Colonic mucosa (tissue), 4 donors: Measurements from ENCODE around the gene LHFPL3. TPM values are rescaled to one million over a fixed set of nuclear protein-coding genes. Genes with fewer than 3 reads are reported as not detected.
A peak's percentile ranks its signal among the peaks of the same experiment; 100 is the strongest.
"Not testable (repeated sequence)": the region's sequence is repeated elsewhere in the genome, so short reads cannot be mapped to it uniquely, and the experiment has no call there.

Experiments
- DNase-seq: peaks from one replicate; pipeline ENCODE4 v3.0.0-alpha.2; 2020
- H3K27ac ChIP-seq: fragments of 200-600 bp; one replicate; pipeline ENCODE4 v1.8.0; 2021
- H3K27me3 ChIP-seq: fragments of 200-600 bp; one replicate; pipeline ENCODE4 v1.8.0; 2021
- H3K36me3 ChIP-seq: fragments of 200-600 bp; one replicate; pipeline ENCODE4 v1.8.0; 2021
- H3K4me1 ChIP-seq: fragments of 200-600 bp; one replicate; pipeline ENCODE4 v1.8.0; 2021; ENCODE audit warnings: mild to moderate bottlenecking
- H3K4me3 ChIP-seq: fragments of 200-600 bp; one replicate; pipeline ENCODE4 v1.8.0; 2021
- H3K9ac ChIP-seq, 2 donors: one replicate each; pipeline ENCODE4 v1.7.0; 2013; ENCODE audit warnings: control low read depth in 2 of 2, low read depth in 2 of 2, low read length in 2 of 2
- H3K9me3 ChIP-seq: fragments of 200-600 bp; one replicate; pipeline ENCODE4 v1.8.0; 2021
- CTCF ChIP-seq: fragments of 200-600 bp; IDR thresholded peaks from one replicate; pipeline ENCODE4 v1.8.0; 2022; ENCODE audit warnings: antibody characterized with exemption, mild to moderate bottlenecking
- intact Hi-C: fragments of 100-400 bp; cut with DNase I; formaldehyde crosslinking; loops from one replicate; pipeline ENCODE4 v1.14.1; 2022
- total RNA-seq, 2 donors: library from RNA; stranded (reverse); fragmentation: NEBNext Ultra II Directional in 1 of 2; extraction: Animal tissue kit (Norgen Biotek cat#: 25700) in 1 of 2; gene quantifications; one replicate each; pipeline ENCODE4 v1.2.1, GENCODE V29; 2021
- donor health status: healthy.
- donor health status: DM: no; HTN: no; CAD: no.
- donor health status: DM: no; HTN: no; CAD: no.

The LHFPL3 gene
- total RNA-seq, 2 donors from 2014 or later, result 0.12 to 0.27 TPM

GRCh38 chr7:104933022-104933421, 604.6 kb downstream of the LHFPL3 start:
- intact Hi-C loops, result no loop called here
- Histone ChIP-seq H3K4me3 (no peak overlapping the region), H3K4me1 (no peaks in the 10 kb centered on the region), H3K9me3 (no peaks in the 10 kb centered on the region), H3K36me3 (no peaks in the 10 kb centered on the region), H3K27me3 (no peaks in the 10 kb centered on the region), H3K27ac (peak overlapping the region; percentile 82), H3K9ac (peak overlapping the region in 1 of 2 donors; percentile 95)
- peak; percentile 19 for DNase-seq
- no peak for TF ChIP-seq CTCF

- intact Hi-C loops, result no loop called here
- H3K27ac ChIP-seq, result peak overlapping the region; percentile 82
- TF ChIP-seq CTCF, result no peak
- no peak overlapping the region for H3K4me3 ChIP-seq
- peak; percentile 92 for DNase-seq
- no peaks in the 10 kb centered on the region for H3K4me1 ChIP-seq
- H3K27me3 ChIP-seq, result no peaks in the 10 kb centered on the region
- H3K9ac ChIP-seq, result peak overlapping the region in 1 of 2 donors; percentile 95
- H3K36me3 ChIP-seq, result no peaks in the 10 kb centered on the region
- H3K9me3 ChIP-seq, result no peaks in the 10 kb centered on the region
These were observed 605.2 kb downstream of the LHFPL3 start for GRCh38 chr7:104933521-104933988.

GRCh38 chr7:104934665-104935064, 606.3 kb downstream of the LHFPL3 start:
- no peak for TF ChIP-seq CTCF
- H3K36me3 ChIP-seq, result no peaks in the 10 kb centered on the region
- no peaks in the 10 kb centered on the region for H3K27me3 ChIP-seq
- peak; percentile 47 for DNase-seq
- peak overlapping the region; percentile 8 to 73 for H3K9ac ChIP-seq
- H3K27ac ChIP-seq, result peak overlapping the region; percentile 82
- intact Hi-C loops, result no loop called here
- no peaks in the 10 kb centered on the region for H3K4me1 ChIP-seq
- H3K9me3 ChIP-seq, result no peaks in the 10 kb centered on the region
- H3K4me3 ChIP-seq, result no peak overlapping the region

GRCh38 chr7:104935276-104935675, 606.9 kb downstream of the LHFPL3 start:
- Histone ChIP-seq H3K4me1 (no peaks in the 10 kb centered on the region), H3K9ac (no peak overlapping the region), H3K27me3 (no peaks in the 10 kb centered on the region), H3K36me3 (no peaks in the 10 kb centered on the region), H3K27ac (peak overlapping the region; percentile 82), H3K4me3 (no peak overlapping the region), H3K9me3 (no peaks in the 10 kb centered on the region)
- intact Hi-C loops, result no loop called here
- TF ChIP-seq CTCF, result no peak
- DNase-seq, result no peak

- H3K4me3 ChIP-seq, result no peak overlapping the region
- no peak overlapping the region for H3K27ac ChIP-seq
- no peaks in the 10 kb centered on the region for H3K27me3 ChIP-seq
- peak overlapping the region in 1 of 2 donors; percentile 15 for H3K9ac ChIP-seq
- intact Hi-C loops, result no loop called here
- peak; percentile 18 for DNase-seq
- no peaks in the 10 kb centered on the region for H3K36me3 ChIP-seq
- TF ChIP-seq CTCF, result no peak
- H3K9me3 ChIP-seq, result no peaks in the 10 kb centered on the region
- H3K4me1 ChIP-seq, result no peaks in the 10 kb centered on the region
These were observed 608.1 kb downstream of the LHFPL3 start for GRCh38 chr7:104936546-104936945.

- H3K36me3 ChIP-seq, intact Hi-C loops: not testable (repeated sequence)
These were observed 609.1 kb downstream of the LHFPL3 start for GRCh38 chr7:104937489-104937888.

More at GRCh38 chr7:104937489-104937888, 609.1 kb downstream of the LHFPL3 start:
- not testable (repeated sequence) for H3K27me3 ChIP-seq, H3K9me3 ChIP-seq, H3K9ac ChIP-seq, H3K4me3 ChIP-seq, H3K4me1 ChIP-seq, H3K27ac ChIP-seq, DNase-seq
